HG03469 (cell line): ENCODE measurements around the gene EPHA2.

Experiments
- ATAC-seq: cut with Tn5 transposase; IDR thresholded peaks from one replicate; pipeline ENCODE4 v1.9.1; 2021; ENCODE audit warnings: mild to moderate bottlenecking, moderate library complexity, moderate number of reproducible peaks; ENCODE audit not compliant: unreplicated experiment

The EPHA2 gene

GRCh38 chr1:16151196-16151994 lies 4.5 kb downstream of the EPHA2 start:
- no peak for ATAC-seq

- no peak for ATAC-seq
These were observed 5.4 kb downstream of the EPHA2 start for GRCh38 chr1:16150508-16150907.

- no peak for ATAC-seq
These were observed 6.0 kb downstream of the EPHA2 start for GRCh38 chr1:16149702-16150488.

GRCh38 chr1:16149146-16149545 lies 6.7 kb downstream of the EPHA2 start:
- ATAC-seq = no peak

- ATAC-seq = no peak
These were observed 7.4 kb downstream of the EPHA2 start for GRCh38 chr1:16148329-16149092.

- ATAC-seq = no peak
These were observed 8.5 kb downstream of the EPHA2 start for GRCh38 chr1:16147156-16147926.

- ATAC-seq = no peak
These were observed 9.4 kb downstream of the EPHA2 start for GRCh38 chr1:16146279-16147155.

GRCh38 chr1:16145662-16146278 lies 10.1 kb downstream of the EPHA2 start:
- ATAC-seq = no peak

- ATAC-seq = no peak
These were observed 10.7 kb downstream of the EPHA2 start for GRCh38 chr1:16145030-16145661.

GRCh38 chr1:16144325-16145029 lies 11.4 kb downstream of the EPHA2 start:
- no peak for ATAC-seq

- ATAC-seq = no peak
These were observed 12.1 kb downstream of the EPHA2 start for GRCh38 chr1:16143566-16144324.

GRCh38 chr1:16143005-16143565 lies 12.8 kb downstream of the EPHA2 start:
- no peak for ATAC-seq

GRCh38 chr1:16142383-16142995 lies 13.4 kb downstream of the EPHA2 start:
- no peak for ATAC-seq

GRCh38 chr1:16141573-16142336 lies 14.1 kb downstream of the EPHA2 start:
- ATAC-seq = no peak

GRCh38 chr1:16140068-16140596 lies 15.7 kb downstream of the EPHA2 start:
- no peak for ATAC-seq
